Spleen (tissue), 7 donors: ENCODE data around the gene ACTN1.

ENCODE experiments used
- POLR2A ChIP-seq, 3 donors: fragments of 450-650 bp; IDR thresholded peaks; one replicate each; pipeline ENCODE4 v1.5.1; 2017; ENCODE audit warnings: antibody characterized with exemption in 3 of 3, mild to moderate bottlenecking in 1 of 3
- POLR2AphosphoS5 ChIP-seq, 3 donors: sonication (generic); formaldehyde crosslinking; IDR thresholded peaks; one replicate each; pipeline ENCODE4 v1.5.1; 2017; ENCODE audit warnings: antibody characterized with exemption in 3 of 3
- TF ChIP-seq, protein P1 (sequence below), 11 experiments: fragments of 200-600 bp in 7 of 11; fragments of 450-650 bp in 4 of 11; sonication (generic) in 4 of 11; IDR thresholded peaks in 8 of 11; conservative IDR thresholded peaks in 3 of 11; 1 replicate in 7 of 11; 2 replicates in 4 of 11; pipeline versions ENCODE4 v1.4.0 to v1.8.0; 2016 to 2021; ENCODE audit warnings: antibody characterized with exemption in 11 of 11, inconsistent platforms in 4 of 11, mild to moderate bottlenecking in 1 of 11
- donor health status: DM: no; HTN: no; CAD: no; lungs with moderate emphysema.
- donor health status: DM: no; HTN: no; CAD: no.
- donor health status: DM: no; HTN: no; CAD: no.

DNA sequence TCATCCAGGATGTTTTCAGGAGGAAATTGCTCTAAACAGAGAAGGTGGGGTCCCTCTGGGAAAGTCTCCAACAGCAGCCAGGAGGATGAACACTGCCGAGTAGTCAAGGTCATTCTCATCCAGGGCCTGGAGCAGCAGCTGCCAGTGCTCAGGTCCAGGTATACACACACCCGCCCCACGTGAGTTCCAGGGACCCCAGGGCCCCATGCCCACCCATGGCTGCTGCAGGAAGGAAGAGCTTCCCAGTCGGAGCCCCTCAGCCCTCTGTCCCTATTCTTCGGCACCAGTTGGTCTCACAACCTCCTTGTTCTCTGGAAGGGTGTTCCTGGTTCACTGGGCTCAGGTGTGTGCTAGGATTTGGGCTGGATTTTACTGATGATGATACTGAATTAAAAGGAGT lies 72.7 kb downstream of the ACTN1 start:
- TF ChIP-seq POLR2A (IDR thresholded peaks at IDR 0.05) (no peak), POLR2AphosphoS5 (IDR thresholded peaks at IDR 0.05) (no peak)
- TF ChIP-seq, protein P1, sequence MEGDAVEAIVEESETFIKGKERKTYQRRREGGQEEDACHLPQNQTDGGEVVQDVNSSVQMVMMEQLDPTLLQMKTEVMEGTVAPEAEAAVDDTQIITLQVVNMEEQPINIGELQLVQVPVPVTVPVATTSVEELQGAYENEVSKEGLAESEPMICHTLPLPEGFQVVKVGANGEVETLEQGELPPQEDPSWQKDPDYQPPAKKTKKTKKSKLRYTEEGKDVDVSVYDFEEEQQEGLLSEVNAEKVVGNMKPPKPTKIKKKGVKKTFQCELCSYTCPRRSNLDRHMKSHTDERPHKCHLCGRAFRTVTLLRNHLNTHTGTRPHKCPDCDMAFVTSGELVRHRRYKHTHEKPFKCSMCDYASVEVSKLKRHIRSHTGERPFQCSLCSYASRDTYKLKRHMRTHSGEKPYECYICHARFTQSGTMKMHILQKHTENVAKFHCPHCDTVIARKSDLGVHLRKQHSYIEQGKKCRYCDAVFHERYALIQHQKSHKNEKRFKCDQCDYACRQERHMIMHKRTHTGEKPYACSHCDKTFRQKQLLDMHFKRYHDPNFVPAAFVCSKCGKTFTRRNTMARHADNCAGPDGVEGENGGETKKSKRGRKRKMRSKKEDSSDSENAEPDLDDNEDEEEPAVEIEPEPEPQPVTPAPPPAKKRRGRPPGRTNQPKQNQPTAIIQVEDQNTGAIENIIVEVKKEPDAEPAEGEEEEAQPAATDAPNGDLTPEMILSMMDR (IDR thresholded peaks at IDR 0.05 in 8 of 11, conservative IDR thresholded peaks at IDR 0.05 in 3 of 11) = no peak
